Measurements from ENCODE around the gene CCDC88C. TPM values are rescaled to one million over a fixed set of nuclear protein-coding genes. Genes with fewer than 3 reads are reported as not detected.

The CCDC88C gene
- total RNA-seq, 1 donor from 2014 or later: 12.4 TPM

- FAIRE-seq (no peak), DNase-seq (ENCODE audit: low read depth) (no peak)
- no peak overlapping the region for H2AFZ ChIP-seq (ENCODE audit: low read depth, low read length)
- no peak overlapping the region for H3K4me3 Mint-ChIP-seq (ENCODE audit: unreplicated experiment)
- H3K27me3 ChIP-seq (ENCODE audit: insufficient read depth, low read length): no peaks in the 10 kb centered on the region
- peaks cover 2% of the 10 kb centered on the region for H3K36me3 Mint-ChIP-seq (ENCODE audit: low read depth, unreplicated experiment)
- peaks cover 16% of the 10 kb centered on the region for H3K4me1 Mint-ChIP-seq (ENCODE audit: low read depth, unreplicated experiment)
- no peaks in the 10 kb centered on the region for H4K20me1 ChIP-seq (ENCODE audit: insufficient read depth, low read length)
- no peaks in the 10 kb centered on the region for H3K79me2 ChIP-seq (ENCODE audit: insufficient read depth, low read length)
- H3K27ac ChIP-seq (ENCODE audit: low read depth, low read length): no peak overlapping the region
- no peak overlapping the region for H3K27ac Mint-ChIP-seq (ENCODE audit: unreplicated experiment)
- no peak for TF ChIP-seq EZH2 (IDR thresholded peaks at IDR 0.05; ENCODE audit: insufficient read depth, low read length)
- no peak for TF ChIP-seq CTCF (IDR thresholded peaks at IDR 0.05; ENCODE audit: insufficient read depth, low read depth, low read length)
- no peaks in the 10 kb centered on the region for H3K27me3 Mint-ChIP-seq (ENCODE audit: low read depth, unreplicated experiment)
- H3K36me3 ChIP-seq (ENCODE audit: insufficient read depth, low read length): no peaks in the 10 kb centered on the region
- no peak overlapping the region for H3K4me2 ChIP-seq (ENCODE audit: low read length)
- no peaks in the 10 kb centered on the region for H3K9me3 Mint-ChIP-seq (ENCODE audit: unreplicated experiment)
- peaks cover 8% of the 10 kb centered on the region for H3K4me1 ChIP-seq (ENCODE audit: insufficient read depth, low read length)
- no peak overlapping the region for H3K9ac ChIP-seq (ENCODE audit: low read length)
- H3K9me3 ChIP-seq (ENCODE audit: insufficient read depth, low read depth, low read length): no peaks in the 10 kb centered on the region
- H3K4me3 ChIP-seq (ENCODE audit: insufficient read depth, low read depth, low read length): no peak overlapping the region
Observed at GRCh38 chr14:91279354-91279753, 138.3 kb downstream of the CCDC88C start.

- H3K27me3 Mint-ChIP-seq (ENCODE audit: low read depth, unreplicated experiment): no peaks in the 10 kb centered on the region
- H3K36me3 Mint-ChIP-seq (ENCODE audit: low read depth, unreplicated experiment): peaks cover 2% of the 10 kb centered on the region
- H3K4me3 Mint-ChIP-seq (ENCODE audit: unreplicated experiment): no peak overlapping the region
- Histone ChIP-seq H3K4me3 (ENCODE audit: insufficient read depth, low read depth, low read length) (no peak overlapping the region), H3K4me1 (ENCODE audit: insufficient read depth, low read length) (no peaks in the 10 kb centered on the region), H3K27ac (ENCODE audit: low read depth, low read length) (no peak overlapping the region), H3K27me3 (ENCODE audit: insufficient read depth, low read length) (no peaks in the 10 kb centered on the region), H3K36me3 (ENCODE audit: insufficient read depth, low read length) (no peaks in the 10 kb centered on the region), H3K79me2 (ENCODE audit: insufficient read depth, low read length) (no peaks in the 10 kb centered on the region), H3K4me2 (ENCODE audit: low read length) (no peak overlapping the region), H3K9ac (ENCODE audit: low read length) (no peak overlapping the region), H3K9me3 (ENCODE audit: insufficient read depth, low read depth, low read length) (no peaks in the 10 kb centered on the region), H2AFZ (ENCODE audit: low read depth, low read length) (no peak overlapping the region), H4K20me1 (ENCODE audit: insufficient read depth, low read length) (no peaks in the 10 kb centered on the region)
- peaks cover 6% of the 10 kb centered on the region for H3K4me1 Mint-ChIP-seq (ENCODE audit: low read depth, unreplicated experiment)
- H3K27ac Mint-ChIP-seq (ENCODE audit: unreplicated experiment): no peak overlapping the region
- FAIRE-seq: no peak
- no peaks in the 10 kb centered on the region for H3K9me3 Mint-ChIP-seq (ENCODE audit: unreplicated experiment)
- TF ChIP-seq CTCF (IDR thresholded peaks at IDR 0.05; ENCODE audit: insufficient read depth, low read depth, low read length) (no peak), EZH2 (IDR thresholded peaks at IDR 0.05; ENCODE audit: insufficient read depth, low read length) (no peak)
- DNase-seq (ENCODE audit: low read depth): no peak
Observed at GRCh38 chr14:91278383-91278715, 139.3 kb downstream of the CCDC88C start.

- H3K27ac Mint-ChIP-seq (ENCODE audit: unreplicated experiment): no peak overlapping the region
- Histone ChIP-seq H3K4me1 (ENCODE audit: insufficient read depth, low read length) (no peaks in the 10 kb centered on the region), H3K79me2 (ENCODE audit: insufficient read depth, low read length) (no peaks in the 10 kb centered on the region), H3K4me2 (ENCODE audit: low read length) (no peak overlapping the region), H3K27me3 (ENCODE audit: insufficient read depth, low read length) (no peaks in the 10 kb centered on the region), H2AFZ (ENCODE audit: low read depth, low read length) (no peak overlapping the region), H3K9ac (ENCODE audit: low read length) (no peak overlapping the region), H3K4me3 (ENCODE audit: insufficient read depth, low read depth, low read length) (no peak overlapping the region), H3K36me3 (ENCODE audit: insufficient read depth, low read length) (no peaks in the 10 kb centered on the region), H3K9me3 (ENCODE audit: insufficient read depth, low read depth, low read length) (no peaks in the 10 kb centered on the region), H4K20me1 (ENCODE audit: insufficient read depth, low read length) (no peaks in the 10 kb centered on the region), H3K27ac (ENCODE audit: low read depth, low read length) (no peak overlapping the region)
- no peaks in the 10 kb centered on the region for H3K9me3 Mint-ChIP-seq (ENCODE audit: unreplicated experiment)
- FAIRE-seq (no peak), DNase-seq (ENCODE audit: low read depth) (no peak)
- H3K4me1 Mint-ChIP-seq (ENCODE audit: low read depth, unreplicated experiment): peaks cover under 1% of the 10 kb centered on the region
- no peak overlapping the region for H3K4me3 Mint-ChIP-seq (ENCODE audit: unreplicated experiment)
- TF ChIP-seq EZH2 (IDR thresholded peaks at IDR 0.05; ENCODE audit: insufficient read depth, low read length): no peak
- TF ChIP-seq CTCF (IDR thresholded peaks at IDR 0.05; ENCODE audit: insufficient read depth, low read depth, low read length): no peak
- no peaks in the 10 kb centered on the region for H3K27me3 Mint-ChIP-seq (ENCODE audit: low read depth, unreplicated experiment)
- H3K36me3 Mint-ChIP-seq (ENCODE audit: low read depth, unreplicated experiment): peaks cover 2% of the 10 kb centered on the region
Observed at GRCh38 chr14:91277546-91278382, 139.9 kb downstream of the CCDC88C start.
